Astrocyte of the hippocampus (primary cell): Measurements from ENCODE around the gene SIPA1L3.
"Not testable (repeated sequence)": the region's sequence is repeated elsewhere in the genome, so short reads cannot be mapped to it uniquely, and the experiment has no call there.

Source experiments
- DNase-seq: peaks from one replicate; pipeline ENCODE4 v3.0.0; 2011; ENCODE audit warnings: low read depth, low spot score

SIPA1L3 gene

GRCh38 chr19:38070573-38070972 lies 163.6 kb downstream of the SIPA1L3 start:
- peak; percentile 63 for DNase-seq

GRCh38 chr19:38071054-38071453 lies 164.0 kb downstream of the SIPA1L3 start:
- DNase-seq: not testable (repeated sequence)

GRCh38 chr19:38071647-38072046 lies 164.6 kb downstream of the SIPA1L3 start:
- no peak for DNase-seq

- no peak for DNase-seq
These were observed 166.1 kb downstream of the SIPA1L3 start for GRCh38 chr19:38072776-38073750.

GRCh38 chr19:38073841-38074685 lies 167.1 kb downstream of the SIPA1L3 start:
- no peak for DNase-seq

- DNase-seq: no peak
These were observed 169.3 kb downstream of the SIPA1L3 start for GRCh38 chr19:38076337-38076736.

- no peak for DNase-seq
These were observed 171.4 kb downstream of the SIPA1L3 start for GRCh38 chr19:38078302-38078930.

- peak; percentile 87 for DNase-seq
These were observed 172.9 kb downstream of the SIPA1L3 start for GRCh38 chr19:38079926-38080380.

- DNase-seq: no peak
These were observed 174.7 kb downstream of the SIPA1L3 start for GRCh38 chr19:38081547-38082255.

GRCh38 chr19:38082256-38083118 lies 175.5 kb downstream of the SIPA1L3 start:
- DNase-seq: no peak

GRCh38 chr19:38084196-38084595 lies 177.2 kb downstream of the SIPA1L3 start:
- no peak for DNase-seq

GRCh38 chr19:38089440-38089839 lies 182.4 kb downstream of the SIPA1L3 start:
- no peak for DNase-seq

GRCh38 chr19:38093154-38093553 lies 186.1 kb downstream of the SIPA1L3 start:
- no peak for DNase-seq

- peak; percentile 40 for DNase-seq
These were observed 186.6 kb downstream of the SIPA1L3 start for GRCh38 chr19:38093587-38093986.

- DNase-seq: peak; percentile 83
These were observed 188.7 kb downstream of the SIPA1L3 start for GRCh38 chr19:38095411-38096308.

GRCh38 chr19:38099966-38100365 lies 193.0 kb downstream of the SIPA1L3 start:
- DNase-seq: no peak

- no peak for DNase-seq
These were observed 193.6 kb downstream of the SIPA1L3 start for GRCh38 chr19:38100589-38100988.

- no peak for DNase-seq
These were observed 194.7 kb downstream of the SIPA1L3 start for GRCh38 chr19:38101723-38102122.

- no peak for DNase-seq
These were observed 198.6 kb downstream of the SIPA1L3 start for GRCh38 chr19:38105574-38105973.
